ENCODE measurements around the gene TIMP2. TPM values are rescaled to one million over a fixed set of nuclear protein-coding genes. Genes with fewer than 3 reads are reported as not detected.
A peak's percentile ranks its signal among the peaks of the same experiment; 100 is the strongest.

Gene TIMP2
- total and polyA plus RNA-seq, 8 donors = 22.2 to 128 (median 51.0) TPM

DNA sequence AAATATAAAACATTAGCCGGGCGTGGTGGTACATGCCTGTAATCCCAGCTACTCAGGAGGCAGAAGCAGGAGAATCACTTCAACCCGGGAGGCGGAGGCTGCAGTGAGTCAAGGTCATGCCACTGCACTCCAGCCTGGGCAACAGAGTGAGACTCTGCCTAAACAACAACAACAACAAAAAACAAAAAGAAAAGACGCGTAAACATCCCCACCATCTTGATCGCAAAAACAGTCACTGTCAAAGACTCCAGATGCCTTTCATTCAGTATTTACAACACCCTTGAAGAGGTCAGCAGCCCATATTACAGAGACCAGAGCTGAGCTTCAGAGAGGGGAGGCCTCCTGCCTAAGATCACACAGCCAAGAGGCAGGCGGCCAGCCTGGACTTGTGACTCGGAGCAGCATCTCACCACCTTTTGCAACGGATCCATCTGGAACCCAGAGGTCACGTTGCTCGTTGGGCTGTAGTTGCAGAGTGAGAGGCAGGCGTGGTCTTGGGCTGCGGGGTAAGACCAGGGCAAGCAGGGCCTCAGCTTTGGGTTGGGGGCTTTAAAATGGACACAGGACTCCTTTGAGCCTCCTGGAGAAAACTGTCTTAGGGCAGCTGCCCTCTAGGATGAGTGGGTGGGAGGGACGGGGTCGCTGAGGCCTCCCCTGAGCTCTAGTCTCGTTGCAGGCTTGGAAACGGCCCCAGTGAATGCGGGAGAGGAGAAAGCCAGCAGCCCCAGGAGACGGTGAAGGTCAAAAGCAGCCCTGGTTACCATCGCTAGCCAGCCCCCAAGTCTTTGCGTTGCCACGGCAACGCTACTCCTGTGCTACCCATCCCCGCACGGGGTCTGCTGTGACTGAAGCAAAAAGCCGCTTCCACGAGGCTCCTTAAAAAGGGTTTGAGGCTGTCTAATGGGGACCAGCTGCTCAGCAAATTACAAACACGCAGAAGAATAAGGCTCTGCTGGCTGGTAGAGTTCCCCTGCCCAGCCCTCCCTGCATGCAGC lies 28.5 kb upstream of the TIMP2 start:
- intact Hi-C loops (cut with DNase I) = no loop called here
- Histone ChIP-seq H3K27me3 (no peaks in the 10 kb centered on the region), H3K4me3 (no peak overlapping the region), H3K9me3 (no peaks in the 10 kb centered on the region), H3K4me1 (no peaks in the 10 kb centered on the region), H3K27ac (no peak overlapping the region), H3K36me3 (no peaks in the 10 kb centered on the region)
- no peak for FAIRE-seq
- ATAC-seq = no peak
- WGBS, 2 donors = 81 to 82% methylated on average over 28 to 29 of the region's 29 CpGs
- TF ChIP-seq, protein P1, sequence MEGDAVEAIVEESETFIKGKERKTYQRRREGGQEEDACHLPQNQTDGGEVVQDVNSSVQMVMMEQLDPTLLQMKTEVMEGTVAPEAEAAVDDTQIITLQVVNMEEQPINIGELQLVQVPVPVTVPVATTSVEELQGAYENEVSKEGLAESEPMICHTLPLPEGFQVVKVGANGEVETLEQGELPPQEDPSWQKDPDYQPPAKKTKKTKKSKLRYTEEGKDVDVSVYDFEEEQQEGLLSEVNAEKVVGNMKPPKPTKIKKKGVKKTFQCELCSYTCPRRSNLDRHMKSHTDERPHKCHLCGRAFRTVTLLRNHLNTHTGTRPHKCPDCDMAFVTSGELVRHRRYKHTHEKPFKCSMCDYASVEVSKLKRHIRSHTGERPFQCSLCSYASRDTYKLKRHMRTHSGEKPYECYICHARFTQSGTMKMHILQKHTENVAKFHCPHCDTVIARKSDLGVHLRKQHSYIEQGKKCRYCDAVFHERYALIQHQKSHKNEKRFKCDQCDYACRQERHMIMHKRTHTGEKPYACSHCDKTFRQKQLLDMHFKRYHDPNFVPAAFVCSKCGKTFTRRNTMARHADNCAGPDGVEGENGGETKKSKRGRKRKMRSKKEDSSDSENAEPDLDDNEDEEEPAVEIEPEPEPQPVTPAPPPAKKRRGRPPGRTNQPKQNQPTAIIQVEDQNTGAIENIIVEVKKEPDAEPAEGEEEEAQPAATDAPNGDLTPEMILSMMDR (IDR thresholded peaks at IDR 0.05) = no peak
- peak in 1 of 6 donors; percentile 46 for DNase-seq

DNA sequence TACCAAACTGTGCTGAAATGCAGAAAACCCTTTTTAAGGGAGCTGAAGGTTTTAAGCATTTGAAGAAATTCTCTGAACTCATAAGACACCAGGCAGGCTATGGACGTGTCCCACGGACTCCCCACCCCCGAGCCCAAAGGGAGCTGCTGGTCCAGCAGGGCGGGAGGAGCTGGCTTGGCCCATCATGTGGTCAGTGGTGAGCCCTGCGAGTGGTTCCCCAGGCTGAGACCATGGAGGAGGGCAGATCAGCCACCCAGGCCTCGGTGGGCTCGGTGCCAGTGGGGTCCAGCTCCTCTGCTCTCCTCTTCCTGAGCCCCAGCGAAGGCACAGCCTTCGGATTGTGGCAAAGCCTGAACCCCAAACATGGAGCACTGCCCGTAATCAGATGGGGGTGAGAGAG lies 27.5 kb upstream of the TIMP2 start:
- H3K4me3 ChIP-seq = no peak overlapping the region
- intact Hi-C loops (cut with DNase I) = no loop called here
- no peaks in the 10 kb centered on the region for H3K27me3 ChIP-seq
- peak in 1 of 6 donors; percentile 37 for DNase-seq
- no peaks in the 10 kb centered on the region for H3K9me3 ChIP-seq
- TF ChIP-seq, protein P1 (IDR thresholded peaks at IDR 0.05) = no peak
- peaks cover 0 to 6% (median 0%) of the 10 kb centered on the region in 3 donors for H3K4me1 ChIP-seq
- no peak for ATAC-seq
- no peak for FAIRE-seq
- no peak overlapping the region for H3K27ac ChIP-seq
- no peaks in the 10 kb centered on the region for H3K36me3 ChIP-seq
- WGBS, 2 donors = 91 to 93% methylated on average over 10 of the region's 10 CpGs

DNA sequence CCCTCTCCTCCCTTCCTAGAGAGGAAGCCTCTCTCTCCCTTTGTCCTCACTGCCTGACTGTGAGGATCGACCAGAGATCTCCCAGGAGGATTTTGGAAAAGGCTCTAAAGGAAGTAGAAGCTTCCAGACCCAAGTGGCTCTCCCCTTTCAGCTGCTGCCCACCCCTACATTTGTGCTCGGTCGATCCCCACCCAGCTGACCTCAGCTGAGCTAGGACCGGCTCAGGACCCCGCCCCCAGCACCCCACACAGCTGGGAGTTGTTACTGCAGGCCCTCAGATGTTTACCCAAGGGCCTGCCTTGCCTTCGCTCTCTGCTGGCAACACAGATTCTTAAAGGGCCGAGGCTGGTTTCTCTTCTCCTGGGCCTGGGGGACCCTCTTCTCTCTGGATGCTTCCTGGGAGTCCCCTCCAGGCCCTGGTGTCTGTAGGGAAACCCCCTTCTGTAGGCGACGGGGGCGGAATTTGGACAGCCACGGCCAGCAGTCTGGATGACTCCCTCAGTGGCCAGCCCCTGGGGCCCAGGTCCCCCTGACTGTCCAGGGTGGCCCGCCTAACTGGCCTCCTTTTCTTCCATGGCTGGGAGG lies 26.9 kb upstream of the TIMP2 start:
- Histone ChIP-seq H3K4me3 (no peak overlapping the region), H3K27ac (no peak overlapping the region), H3K27me3 (no peaks in the 10 kb centered on the region), H3K36me3 (no peaks in the 10 kb centered on the region), H3K4me1 (peaks cover 0 to 13% (median 3%) of the 10 kb centered on the region in 3 donors), H3K9me3 (no peaks in the 10 kb centered on the region)
- FAIRE-seq = no peak
- intact Hi-C loops (cut with DNase I) = no loop called here
- 47 to 69% methylated on average over 12 of the region's 12 CpGs for WGBS, 2 donors
- TF ChIP-seq, protein P1 (IDR thresholded peaks at IDR 0.05) = no peak
- no peak for DNase-seq
- ATAC-seq = peak in 1 of 4 donors; percentile 45

DNA sequence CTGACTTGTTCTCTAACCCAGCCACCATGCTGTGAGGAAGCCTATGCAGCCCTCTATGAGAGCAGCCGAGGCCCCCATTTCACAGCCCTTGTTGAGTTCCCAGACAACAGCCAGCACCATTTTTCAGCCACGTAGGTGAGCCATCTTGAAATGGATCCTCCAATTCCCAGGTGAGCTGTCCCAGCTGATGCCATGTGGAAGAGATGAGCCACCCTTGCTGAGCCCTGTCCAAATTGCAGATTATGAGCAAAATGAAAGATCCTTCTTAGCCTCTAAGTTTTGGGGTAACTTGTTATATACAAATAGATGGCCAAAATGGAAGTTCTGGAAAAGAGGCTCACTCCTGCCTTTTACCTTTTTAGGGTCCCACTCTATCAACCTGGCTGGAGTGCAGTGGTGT lies 25.7 kb upstream of the TIMP2 start:
- intact Hi-C loops (cut with DNase I) = no loop called here
- FAIRE-seq (no peak), ATAC-seq (no peak), DNase-seq (no peak)
- WGBS, 2 donors = 98 to 100% methylated on average over 2 of the region's 2 CpGs
- H3K4me3 ChIP-seq = no peak overlapping the region
- no peaks in the 10 kb centered on the region for H3K9me3 ChIP-seq
- no peaks in the 10 kb centered on the region for H3K27me3 ChIP-seq
- peaks cover 0 to 18% (median 9%) of the 10 kb centered on the region in 3 donors for H3K4me1 ChIP-seq
- no peaks in the 10 kb centered on the region for H3K36me3 ChIP-seq
- H3K27ac ChIP-seq = no peak overlapping the region
- TF ChIP-seq, protein P1 (IDR thresholded peaks at IDR 0.05) = no peak
